ES-I3 (cell line): Measurements from ENCODE around the gene GALNT6.

Source experiments
- H3K36me3 ChIP-seq: 2 replicates; pipeline ENCODE4 v1.6.1; 2013; ENCODE audit warnings: mild to moderate bottlenecking, low read length, control low read depth, moderate library complexity; ENCODE audit not compliant: insufficient read depth
- H3K4me1 ChIP-seq: 2 replicates; pipeline ENCODE4 v1.6.1; 2013; ENCODE audit warnings: mild to moderate bottlenecking, control low read depth, low read length; ENCODE audit not compliant: insufficient read depth
- H3K9ac ChIP-seq: 2 replicates; pipeline ENCODE4 v1.6.1; 2013; ENCODE audit warnings: low read depth, mild to moderate bottlenecking, low read length, moderate library complexity
- H3K9me3 ChIP-seq: 2 replicates; pipeline ENCODE4 v1.6.1; 2013; ENCODE audit warnings: mild to moderate bottlenecking, low read length, moderate library complexity; ENCODE audit not compliant: control insufficient read depth, insufficient read depth

Gene GALNT6

GRCh38 chr12:51379571-51379970, 11.6 kb downstream of the GALNT6 start:
- Histone ChIP-seq H3K9me3 (no peaks in the 10 kb centered on the region), H3K9ac (no peak overlapping the region), H3K4me1 (peaks cover 8% of the 10 kb centered on the region), H3K36me3 (peaks cover 4% of the 10 kb centered on the region; the same call in 1 of the 2 replicates)

GRCh38 chr12:51378749-51379148, 12.5 kb downstream of the GALNT6 start:
- Histone ChIP-seq H3K9me3 (no peaks in the 10 kb centered on the region), H3K36me3 (peaks cover 4% of the 10 kb centered on the region; the same call in 1 of the 2 replicates)

GRCh38 chr12:51377099-51377984, 13.9 kb downstream of the GALNT6 start:
- H3K9me3 ChIP-seq: no peaks in the 10 kb centered on the region
- H3K9ac ChIP-seq: no peak overlapping the region
- H3K4me1 ChIP-seq: 0 out of 2 replicates have a peak, but pooled peaks cover under 1% of the 10 kb centered on the region
- H3K36me3 ChIP-seq: peaks cover 4% of the 10 kb centered on the region; the same call in 1 of the 2 replicates

More at GRCh38 chr12:51378749-51379148, 12.5 kb downstream of the GALNT6 start:
- Histone ChIP-seq H3K4me1 (peaks cover 4% of the 10 kb centered on the region; the same call in 1 of the 2 replicates), H3K9ac (no peak overlapping the region)

GRCh38 chr12:51374856-51375255, 16.4 kb downstream of the GALNT6 start:
- Histone ChIP-seq H3K36me3 (peaks cover 4% of the 10 kb centered on the region; the same call in 1 of the 2 replicates), H3K4me1 (peaks cover 13% of the 10 kb centered on the region), H3K9ac (no peak overlapping the region), H3K9me3 (no peaks in the 10 kb centered on the region)

- Histone ChIP-seq H3K36me3 (peaks cover 4% of the 10 kb centered on the region), H3K9me3 (no peaks in the 10 kb centered on the region), H3K9ac (no peak overlapping the region), H3K4me1 (peaks cover 13% of the 10 kb centered on the region)
Measured at GRCh38 chr12:51374361-51374760, 16.8 kb downstream of the GALNT6 start.

- H3K4me1 ChIP-seq: peaks cover 13% of the 10 kb centered on the region
- H3K9ac ChIP-seq: no peak overlapping the region
- H3K36me3 ChIP-seq: no peaks in the 10 kb centered on the region; the same call in 1 of the 2 replicates
Measured at GRCh38 chr12:51373187-51373586, 18.0 kb downstream of the GALNT6 start.

GRCh38 chr12:51372021-51372420, 19.2 kb downstream of the GALNT6 start:
- Histone ChIP-seq H3K9ac (no peak overlapping the region), H3K36me3 (no peaks in the 10 kb centered on the region; the same call in 1 of the 2 replicates), H3K4me1 (peaks cover 13% of the 10 kb centered on the region), H3K9me3 (no peaks in the 10 kb centered on the region)

More at GRCh38 chr12:51373187-51373586, 18.0 kb downstream of the GALNT6 start:
- H3K9me3 ChIP-seq: no peaks in the 10 kb centered on the region

GRCh38 chr12:51371295-51371953, 19.8 kb downstream of the GALNT6 start:
- Histone ChIP-seq H3K4me1 (peaks cover 13% of the 10 kb centered on the region), H3K9me3 (no peaks in the 10 kb centered on the region), H3K36me3 (no peaks in the 10 kb centered on the region; the same call in 1 of the 2 replicates), H3K9ac (no peak overlapping the region)

- Histone ChIP-seq H3K36me3 (no peaks in the 10 kb centered on the region; the same call in 1 of the 2 replicates), H3K4me1 (peaks cover 13% of the 10 kb centered on the region), H3K9me3 (no peaks in the 10 kb centered on the region), H3K9ac (no peak overlapping the region)
Measured at GRCh38 chr12:51370667-51371066, 20.5 kb downstream of the GALNT6 start.

- Histone ChIP-seq H3K9ac (no peak overlapping the region), H3K9me3 (no peaks in the 10 kb centered on the region), H3K4me1 (peaks cover 13% of the 10 kb centered on the region), H3K36me3 (no peaks in the 10 kb centered on the region; the same call in 1 of the 2 replicates)
Measured at GRCh38 chr12:51369581-51369980, 21.6 kb downstream of the GALNT6 start.

GRCh38 chr12:51368640-51369517, 22.3 kb downstream of the GALNT6 start:
- peaks cover 13% of the 10 kb centered on the region for H3K4me1 ChIP-seq
- no peak overlapping the region for H3K9ac ChIP-seq
- H3K9me3 ChIP-seq: no peaks in the 10 kb centered on the region
- no peaks in the 10 kb centered on the region; the same call in 1 of the 2 replicates for H3K36me3 ChIP-seq

GRCh38 chr12:51365276-51365675, 25.9 kb downstream of the GALNT6 start:
- H3K36me3 ChIP-seq: no peaks in the 10 kb centered on the region; the same call in 1 of the 2 replicates

GRCh38 chr12:51364001-51364400, 27.2 kb downstream of the GALNT6 start:
- no peak overlapping the region for H3K9ac ChIP-seq
- H3K9me3 ChIP-seq: no peaks in the 10 kb centered on the region
- no peaks in the 10 kb centered on the region for H3K4me1 ChIP-seq
- no peaks in the 10 kb centered on the region; the same call in none of the 2 replicates for H3K36me3 ChIP-seq

More at GRCh38 chr12:51365276-51365675, 25.9 kb downstream of the GALNT6 start:
- Histone ChIP-seq H3K9ac (no peak overlapping the region), H3K9me3 (no peaks in the 10 kb centered on the region), H3K4me1 (no peaks in the 10 kb centered on the region)
